ENCODE results near the gene GFRA1. TPM values are rescaled to one million over a fixed set of nuclear protein-coding genes. Genes with fewer than 3 reads are reported as not detected.

GFRA1 gene
- total and polyA plus RNA-seq, 2 of the 8 experiments (the other 6 are each of a cell fraction or from before 2014, with no cell fraction given): 1.1 to 2.0 TPM

DNA sequence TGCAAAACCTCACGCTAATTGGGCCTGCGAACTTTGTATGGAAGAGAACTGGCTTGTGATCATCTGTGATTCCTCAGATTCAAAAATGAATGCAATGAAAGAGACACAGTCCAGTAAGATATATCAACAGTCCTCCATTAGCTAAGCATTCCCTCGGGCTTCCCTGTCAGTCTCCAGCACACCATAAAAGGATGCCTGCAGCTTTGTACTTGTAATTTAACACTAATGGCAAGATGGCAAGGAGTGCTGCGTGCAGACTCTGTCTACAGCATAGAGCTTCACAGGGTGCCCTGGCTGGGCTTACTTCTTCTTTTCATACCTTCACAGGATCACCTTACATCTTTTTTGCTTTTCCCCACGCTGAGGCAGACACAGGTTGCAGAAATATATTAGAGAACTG, 200.0 kb downstream of the GFRA1 start:
- Histone ChIP-seq H3K4me3 (ENCODE audit: extremely low read depth in 1 of 4, insufficient read depth in 2 of 4, low read depth in 3 of 4, low read length in 4 of 4) (no peak overlapping the region), H3K9me3 (ENCODE audit: insufficient read depth in 2 of 2, low read depth in 1 of 2, low read length in 1 of 2) (no peaks in the 10 kb centered on the region), H3K79me2 (ENCODE audit: control insufficient read depth in 1 of 2, insufficient read depth in 2 of 2, low read length in 2 of 2) (no peaks in the 10 kb centered on the region), H3K36me3 (ENCODE audit: control insufficient read depth in 2 of 4, insufficient read depth in 4 of 4, low read length in 3 of 4) (no peaks in the 10 kb centered on the region), H3K27ac (ENCODE audit: low read depth, low read length) (no peak overlapping the region), H3K9ac (replicated peaks in 1 of 4; ENCODE audit: extremely low read depth in 1 of 4, low read depth in 3 of 4, low read length in 3 of 4) (no peak overlapping the region), H4K20me1 (replicated peaks in 1 of 2; ENCODE audit: control insufficient read depth in 1 of 2, insufficient read depth in 2 of 2, low read length in 2 of 2) (no peaks in the 10 kb centered on the region), H2BK12ac (ENCODE audit: low read depth, low read length) (no peak overlapping the region), H2BK120ac (replicated peaks; ENCODE audit: low read depth, low read length) (no peak overlapping the region), H2AK5ac (ENCODE audit: low read depth, low read length) (no peak overlapping the region), H4K91ac (replicated peaks; ENCODE audit: insufficient read length, low read length) (no peak overlapping the region), H4K5ac (ENCODE audit: insufficient read length, low read depth, low read length) (no peak overlapping the region), H2AFZ (ENCODE audit: low read length) (no peak overlapping the region), H3K4ac (replicated peaks; ENCODE audit: insufficient read length, low read depth, low read length) (no peak overlapping the region), H3K18ac (ENCODE audit: extremely low read depth, low read length) (no peak overlapping the region), H3K23ac (ENCODE audit: insufficient read length) (no peak overlapping the region), H4K8ac (ENCODE audit: extremely low read depth, insufficient read depth, low read length) (no peak overlapping the region), H3K4me1 (replicated peaks in 1 of 4; ENCODE audit: control insufficient read depth in 3 of 4, insufficient read depth in 4 of 4, low read length in 3 of 4) (peaks cover 2 to 9% (median 6%) of the 10 kb centered on the region in 4 experiments; a peak in 6 of 7 replicates), H3K56ac (replicated peaks; ENCODE audit: insufficient read length, low read depth, low read length) (no peak overlapping the region), H2BK15ac (ENCODE audit: low read length) (no peak overlapping the region), H3K4me2 (ENCODE audit: insufficient read depth in 1 of 2, low read depth in 2 of 2, low read length in 2 of 2) (no peak overlapping the region), H3K79me1 (ENCODE audit: low read depth, low read length) (no peaks in the 10 kb centered on the region), H2BK5ac (ENCODE audit: low read depth, low read length) (no peak overlapping the region), H2BK20ac (ENCODE audit: low read length) (no peak overlapping the region), H3K27me3 (replicated peaks in 1 of 4; ENCODE audit: control insufficient read depth in 3 of 4, extremely low read depth in 1 of 4, insufficient read depth in 3 of 4, low read length in 3 of 4) (no peaks in the 10 kb centered on the region), H3K14ac (ENCODE audit: insufficient read length) (no peak overlapping the region), H3K23me2 (ENCODE audit: low read depth, low read length) (no peaks in the 10 kb centered on the region)
- no peak for DNase-seq (ENCODE audit: low read depth in 1 of 2, low spot score in 2 of 2)
- WGBS, 2 experiments (ENCODE audit: extremely low coverage in 1 of 2, insufficient coverage in 1 of 2, insufficient read length in 1 of 2, insufficient replicate concordance in 2 of 2, low coverage in 1 of 2, low lambda C conversion rate in 2 of 2, missing lambda C conversion rate in 1 of 2): 81% methylated on average over 5 of the region's 5 CpGs; no CpG with 5 or more reads in 1 of the 2 experiments
- ChIA-PET CTCF (ENCODE audit: partially characterized antibody) (interaction anchor here (1.1 kb wide), 1 partner anchor 42 kb away, joined by 3 read pairs; no protein-coding TSS in a partner anchor), POLR2A (ENCODE audit: partially characterized antibody) (interaction anchor here (1.3 kb wide), 1 partner anchor 27 kb away, joined by 3 read pairs; no protein-coding TSS in a partner anchor)
- FAIRE-seq: no peak
- no peak for TF ChIP-seq POU5F1 (IDR thresholded peaks at IDR 0.05; ENCODE audit: low read depth, low read length)
